Kidney capillary endothelial cell (primary cell): ENCODE data around the gene PCA3.
"Not testable (repeated sequence)": the region's sequence is repeated elsewhere in the genome, so short reads cannot be mapped to it uniquely, and the experiment has no call there.

Experiments used
- DNase-seq: peaks from one replicate; pipeline ENCODE4 v3.0.0-alpha.2; 2018; ENCODE audit warnings: low spot score

Gene PCA3

DNA sequence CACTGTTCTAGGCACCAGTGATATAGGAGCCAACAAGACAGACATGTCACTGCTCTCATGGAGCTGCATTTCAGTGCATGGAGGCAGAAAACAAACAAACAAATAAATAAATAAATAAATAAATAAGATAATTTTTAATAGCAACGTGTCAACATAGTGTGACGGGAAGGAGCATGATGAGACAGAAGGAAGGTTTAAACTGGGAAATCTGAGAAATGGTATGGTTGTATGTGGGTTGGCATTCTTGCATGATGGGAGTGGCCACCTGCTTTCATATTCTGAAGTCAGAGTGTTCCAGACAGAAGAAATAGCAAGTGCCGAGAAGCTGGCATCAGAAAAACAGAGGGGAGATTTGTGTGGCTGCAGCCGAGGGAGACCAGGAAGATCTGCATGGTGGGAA, at the start of gene PCA3:
PCA3 (plus strand) TSS at position 301 of the 400 bp plus-strand sequence.
- no peak for DNase-seq

- no peak for DNase-seq
Observed at GRCh38 chr9:76716085-76716672, 48.1 kb upstream of the PCA3 start.

GRCh38 chr9:76717176-76717575, 47.1 kb upstream of the PCA3 start:
- no peak for DNase-seq

DNA sequence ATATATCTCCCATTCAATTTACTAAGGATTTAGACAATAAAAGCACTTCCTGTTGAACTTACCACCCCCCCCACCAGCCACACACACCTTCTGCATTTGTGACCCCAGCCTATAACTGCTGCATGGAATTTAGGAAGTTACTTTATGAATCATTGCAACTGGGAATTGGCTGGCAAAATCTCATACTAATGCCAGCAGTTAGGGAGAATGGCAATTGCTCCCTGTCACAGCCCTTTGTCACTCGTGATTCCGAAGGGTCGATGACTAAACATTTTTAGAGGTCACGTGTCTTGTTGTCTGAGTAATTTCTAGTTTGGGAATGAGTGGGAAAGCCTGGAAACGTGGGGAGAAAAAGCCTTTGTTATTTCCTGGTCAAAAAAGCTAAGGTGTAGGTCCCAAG, 46.6 kb upstream of the PCA3 start:
- peak; percentile 91 for DNase-seq

GRCh38 chr9:76718166-76718565, 46.1 kb upstream of the PCA3 start:
- no peak for DNase-seq

GRCh38 chr9:76720245-76720644, 44.0 kb upstream of the PCA3 start:
- no peak for DNase-seq

- no peak for DNase-seq
Observed at GRCh38 chr9:76725011-76725546, 39.2 kb upstream of the PCA3 start.

GRCh38 chr9:76725885-76726284, 38.4 kb upstream of the PCA3 start:
- no peak for DNase-seq

DNA sequence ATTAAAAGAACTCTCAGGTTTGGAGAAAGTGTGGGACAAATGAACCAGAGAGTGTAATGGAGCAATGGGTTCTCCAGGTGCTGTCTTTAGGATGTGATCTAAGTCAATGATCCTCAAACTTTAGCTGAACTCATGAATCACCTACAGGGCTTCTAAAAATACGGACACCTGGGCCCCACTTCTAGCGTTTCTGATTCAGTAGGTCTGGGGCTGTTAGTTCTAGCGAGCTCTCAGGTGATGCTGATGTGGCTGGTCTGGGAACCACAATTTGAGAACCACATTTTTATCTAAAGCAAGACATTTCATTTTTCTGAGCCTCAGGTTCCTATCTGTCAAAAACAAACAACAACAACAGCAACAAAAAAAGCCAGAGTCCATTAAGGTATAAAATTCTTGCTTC, 35.1 kb upstream of the PCA3 start:
- DNase-seq = no peak

GRCh38 chr9:76729980-76730737, 34.1 kb upstream of the PCA3 start:
- DNase-seq = no peak

GRCh38 chr9:76730801-76731200, 33.4 kb upstream of the PCA3 start:
- no peak for DNase-seq

- DNase-seq = no peak
Observed at GRCh38 chr9:76732341-76732958, 31.8 kb upstream of the PCA3 start.

DNA sequence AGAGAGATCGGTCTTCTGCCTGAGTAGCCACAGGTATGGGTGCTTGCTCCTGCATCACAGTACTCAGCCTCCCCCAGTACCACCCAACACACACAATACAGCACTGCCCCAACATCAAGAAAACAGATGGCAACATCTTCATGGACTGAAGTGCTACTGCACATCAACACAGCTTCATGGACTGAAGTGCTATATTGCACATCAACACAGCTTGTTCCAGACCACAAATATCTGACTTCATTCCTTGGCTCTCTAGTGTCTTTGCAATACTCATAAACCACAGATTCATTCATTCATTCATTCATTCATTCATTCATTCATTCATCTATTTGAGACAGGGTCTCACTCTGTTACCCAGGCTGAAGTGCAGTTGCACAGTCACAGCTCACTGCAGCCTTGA, 31.1 kb upstream of the PCA3 start:
- DNase-seq = no peak

GRCh38 chr9:76734716-76735115, 29.5 kb upstream of the PCA3 start:
- no peak for DNase-seq

DNA sequence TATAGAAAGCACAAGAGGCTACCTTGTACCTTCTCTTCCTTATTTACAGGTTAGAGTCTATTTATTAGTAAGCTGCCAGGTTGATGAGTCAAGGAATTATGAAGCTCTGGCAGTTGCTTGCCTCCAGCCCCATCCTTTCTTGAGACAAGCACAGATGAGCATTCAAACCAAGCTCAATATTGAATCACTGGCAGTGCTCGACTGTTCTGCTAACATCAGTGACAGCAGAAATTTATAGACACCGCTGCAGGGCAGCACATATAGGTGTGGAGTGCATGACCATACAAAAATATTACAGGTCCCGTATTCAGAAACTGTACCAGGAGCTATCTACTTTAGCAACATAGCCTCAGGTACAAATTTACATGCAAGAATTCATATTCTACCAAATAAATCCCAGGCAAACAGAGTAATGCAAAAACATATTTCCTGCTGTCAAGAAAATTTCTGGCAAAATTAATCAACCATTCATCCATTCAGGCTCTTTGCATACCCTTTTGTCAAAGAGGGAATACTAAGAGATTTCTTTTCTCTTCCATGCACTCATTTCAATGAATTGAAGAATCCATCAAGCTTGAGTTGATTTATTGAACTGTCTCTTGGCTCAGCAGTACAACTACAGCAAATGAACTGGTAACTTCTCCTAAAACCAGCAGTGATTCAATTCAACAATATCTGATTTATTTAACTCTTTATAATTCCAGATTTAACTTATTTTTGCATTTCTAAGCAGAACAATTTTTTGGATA, 26.9 kb upstream of the PCA3 start:
- DNase-seq = no peak

- no peak for DNase-seq
Observed at GRCh38 chr9:76738402-76738801, 25.8 kb upstream of the PCA3 start.

DNA sequence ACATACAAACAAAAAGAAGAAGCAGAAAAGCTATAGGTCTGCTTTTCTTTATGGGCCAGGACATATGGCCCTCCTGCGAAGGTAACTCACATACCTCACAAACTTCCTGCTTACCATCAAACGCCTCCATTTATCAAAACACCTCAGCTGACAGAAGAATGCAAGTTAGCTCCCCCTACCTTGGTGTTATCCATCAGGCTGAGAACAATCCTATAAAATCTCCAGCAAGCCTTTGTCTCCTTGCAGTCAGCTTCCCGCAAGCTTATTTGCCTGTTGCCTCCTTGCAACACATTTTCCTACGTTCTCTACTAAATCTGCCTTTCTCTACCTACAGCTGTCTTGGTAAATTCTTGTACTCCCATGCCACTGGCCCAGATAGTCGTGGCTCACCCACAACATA, 22.7 kb upstream of the PCA3 start:
- no peak for DNase-seq

- not testable (repeated sequence) for DNase-seq
Observed at GRCh38 chr9:76742890-76743289, 21.3 kb upstream of the PCA3 start.

- no peak for DNase-seq
Observed at GRCh38 chr9:76743931-76744330, 20.3 kb upstream of the PCA3 start.

- DNase-seq = no peak
Observed at GRCh38 chr9:76744336-76744735, 19.9 kb upstream of the PCA3 start.

DNA sequence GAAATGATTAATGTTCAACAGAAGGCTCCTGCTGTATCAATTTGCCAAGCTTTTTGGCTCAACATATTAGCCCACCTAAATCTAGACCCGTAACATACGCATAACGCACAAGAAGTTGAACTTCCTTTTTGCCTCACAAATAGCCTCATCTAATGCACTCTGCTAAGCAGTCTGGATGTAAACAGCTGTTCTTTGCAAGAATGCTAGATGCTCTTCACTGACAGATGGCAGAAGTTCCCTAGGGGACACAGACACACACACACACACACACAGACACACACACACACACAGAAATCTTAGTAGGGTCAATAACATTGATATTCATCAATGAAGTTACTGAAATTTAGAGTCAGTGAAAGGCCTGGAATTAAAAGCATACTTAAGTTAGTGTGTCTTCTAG, 13.2 kb upstream of the PCA3 start:
- no peak for DNase-seq

GRCh38 chr9:76756268-76756640, 8.0 kb upstream of the PCA3 start:
- no peak for DNase-seq
